Activated CD8-positive, alpha-beta T cell treated with anti-CD3 and anti-CD28 coated beads, Interleukin-2, amount 10 ng/mL, durations not matched to agents 7 days and 5 days (primary cell): ENCODE data around the gene NEUROG1. TPM values are rescaled to one million over a fixed set of nuclear protein-coding genes. Genes with fewer than 3 reads are reported as not detected.

Experiments used
- ATAC-seq: fragments of 150-1000 bp; cut with Tn5 transposase; one replicate; pipeline ENCODE4 v1.10.0; 2021; ENCODE audit warnings: moderate library complexity
- CTCF ChIA-PET: fragments of 350-600 bp; sonication (Branson Sonifier 250); formaldehyde crosslinking; loops from one replicate; lab custom pipeline; 2021; ENCODE audit warnings: antibody characterized with exemption; lab: Charles Lee
- POLR2A ChIA-PET: fragments of 350-600 bp; sonication (Branson Sonifier 250); formaldehyde crosslinking; loops from one replicate; lab custom pipeline; 2021; ENCODE audit warnings: antibody characterized with exemption; lab: Charles Lee
- DNase-seq: peaks from one replicate; pipeline ENCODE4 v3.0.0-alpha.2; 2020
- H3K27ac Mint-ChIP-seq: one replicate; pipeline ENCODE4 v1.8.0; 2021; ENCODE audit warnings: mild to moderate bottlenecking, mixed read lengths
- H3K27me3 Mint-ChIP-seq: one replicate; pipeline ENCODE4 v1.8.0; 2021; ENCODE audit warnings: low read depth, mixed read lengths
- H3K36me3 Mint-ChIP-seq: one replicate; pipeline ENCODE4 v1.8.0; 2021; ENCODE audit warnings: low read depth, mixed read lengths
- H3K4me1 Mint-ChIP-seq: one replicate; pipeline ENCODE4 v1.8.0; 2021; ENCODE audit warnings: low read depth, mixed read lengths
- H3K4me3 Mint-ChIP-seq: one replicate; pipeline ENCODE4 v1.8.0; 2021; ENCODE audit warnings: mild to moderate bottlenecking, mixed read lengths
- H3K9me3 Mint-ChIP-seq: one replicate; pipeline ENCODE4 v1.8.0; 2022; ENCODE audit warnings: mixed read lengths; ENCODE audit not compliant: insufficient read depth
- total RNA-seq, 2 experiments: library from RNA; stranded (reverse); gene quantifications; one replicate each; pipeline ENCODE4 v1.2.3, GENCODE V29; 2021

Gene NEUROG1, protein sequence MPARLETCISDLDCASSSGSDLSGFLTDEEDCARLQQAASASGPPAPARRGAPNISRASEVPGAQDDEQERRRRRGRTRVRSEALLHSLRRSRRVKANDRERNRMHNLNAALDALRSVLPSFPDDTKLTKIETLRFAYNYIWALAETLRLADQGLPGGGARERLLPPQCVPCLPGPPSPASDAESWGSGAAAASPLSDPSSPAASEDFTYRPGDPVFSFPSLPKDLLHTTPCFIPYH
- not detected for total RNA-seq

- ChIA-PET CTCF (no interaction called here), POLR2A (no interaction called here)
- H3K27ac Mint-ChIP-seq, result no peak within 1 kb of the TSS
- H3K4me3 Mint-ChIP-seq, result no peak within 1 kb of the TSS
- peaks cover 84% of the 10 kb centered on the region for H3K27me3 Mint-ChIP-seq
- DNase-seq (no peak), ATAC-seq (no peak)
- peaks cover 8% of the 10 kb centered on the region for H3K4me1 Mint-ChIP-seq
- H3K9me3 Mint-ChIP-seq, result no peaks in the 10 kb centered on the region
- H3K36me3 Mint-ChIP-seq, result no peaks in the 10 kb centered on the region
These were observed at the start of gene NEUROG1 for GRCh38 chr5:135535820-135536801. Gene NEUROG1 (minus strand): TSS chr5:135535964. CDS start chr5:135535690, 274 bp downstream.

GRCh38 chr5:135584918-135585317 is 49.2 kb upstream of the NEUROG1 start:
- H3K36me3 Mint-ChIP-seq, result no peaks in the 10 kb centered on the region
- H3K9me3 Mint-ChIP-seq, result no peaks in the 10 kb centered on the region
- no peak overlapping the region for H3K27ac Mint-ChIP-seq
- POLR2A ChIA-PET, result no interaction called here
- no peak for ATAC-seq
- no peak for DNase-seq
- CTCF ChIA-PET, result interaction anchor here (2.8 kb wide), 1 partner anchor 20 kb away, joined by 9 read pairs; no protein-coding TSS in a partner anchor
- H3K27me3 Mint-ChIP-seq, result peaks cover 13% of the 10 kb centered on the region
- no peaks in the 10 kb centered on the region for H3K4me1 Mint-ChIP-seq
- H3K4me3 Mint-ChIP-seq, result no peak overlapping the region

- H3K36me3 Mint-ChIP-seq, result no peaks in the 10 kb centered on the region
- no peak overlapping the region for H3K27ac Mint-ChIP-seq
- peaks cover 19% of the 10 kb centered on the region for H3K27me3 Mint-ChIP-seq
- ChIA-PET POLR2A (no interaction called here), CTCF (interaction anchor here (2.8 kb wide), 1 partner anchor 19 kb away, joined by 9 read pairs; no protein-coding TSS in a partner anchor)
- no peaks in the 10 kb centered on the region for H3K4me1 Mint-ChIP-seq
- no peak overlapping the region for H3K4me3 Mint-ChIP-seq
- no peak for ATAC-seq
- H3K9me3 Mint-ChIP-seq, result no peaks in the 10 kb centered on the region
- DNase-seq, result no peak
These were observed 48.5 kb upstream of the NEUROG1 start for GRCh38 chr5:135584276-135584675.

- H3K27ac Mint-ChIP-seq, result no peak overlapping the region
- ChIA-PET CTCF (interaction anchor here (1.1 kb wide), 1 partner anchor 125 kb away, joined by 3 read pairs; no protein-coding TSS in a partner anchor), POLR2A (no interaction called here)
- H3K4me1 Mint-ChIP-seq, result no peaks in the 10 kb centered on the region
- H3K36me3 Mint-ChIP-seq, result no peaks in the 10 kb centered on the region
- H3K9me3 Mint-ChIP-seq, result no peaks in the 10 kb centered on the region
- H3K27me3 Mint-ChIP-seq, result peaks cover 37% of the 10 kb centered on the region
- H3K4me3 Mint-ChIP-seq, result no peak overlapping the region
- no peak for DNase-seq
- ATAC-seq, result no peak
These were observed 46.5 kb upstream of the NEUROG1 start for GRCh38 chr5:135582099-135582781.

GRCh38 chr5:135578685-135579341 is 43.0 kb upstream of the NEUROG1 start, which contains the start of gene CXCL14:
Gene CXCL14 (minus strand): TSS chr5:135578991. CDS start chr5:135578778, 213 bp downstream.
- H3K36me3 Mint-ChIP-seq, result no peaks in the 10 kb centered on the region
- ChIA-PET POLR2A (no interaction called here), CTCF (interaction anchor here (1.6 to 3.5 kb wide), 2 partner anchors 13 to 18 kb away, joined by 7 to 17 read pairs; no protein-coding TSS in a partner anchor)
- H3K9me3 Mint-ChIP-seq, result no peaks in the 10 kb centered on the region
- H3K27ac Mint-ChIP-seq, result no peak within 1 kb of the TSS
- no peak for DNase-seq
- no peaks in the 10 kb centered on the region for H3K4me1 Mint-ChIP-seq
- peaks cover 45% of the 10 kb centered on the region for H3K27me3 Mint-ChIP-seq
- H3K4me3 Mint-ChIP-seq, result no peak within 1 kb of the TSS
- peak; percentile 39 for ATAC-seq

DNA sequence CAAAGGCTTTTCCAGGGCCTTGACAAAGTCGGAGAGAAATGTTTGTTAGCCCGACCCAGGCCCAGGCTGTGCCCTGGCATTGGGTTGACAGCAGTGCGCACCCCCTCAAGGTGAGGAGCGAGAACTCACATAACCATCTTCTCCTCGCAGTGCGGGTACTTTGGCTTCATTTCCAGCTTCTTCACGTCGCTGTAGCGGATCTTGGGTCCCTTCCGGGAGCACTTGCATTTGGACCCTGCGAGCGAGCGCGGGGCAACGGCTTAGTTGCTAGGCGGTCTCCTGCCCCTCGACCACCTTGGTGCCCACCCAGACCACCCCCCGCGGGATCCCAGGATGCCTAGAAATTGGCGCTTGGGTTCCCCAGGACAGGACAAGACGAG is 42.5 kb upstream of the NEUROG1 start:
- ChIA-PET POLR2A (no interaction called here), CTCF (interaction anchor here (1.6 to 3.5 kb wide), 2 partner anchors 12 to 18 kb away, joined by 7 to 17 read pairs; no protein-coding TSS in a partner anchor)
- Mint-ChIP-seq H3K27ac (no peak overlapping the region), H3K4me3 (no peak overlapping the region), H3K27me3 (peaks cover 45% of the 10 kb centered on the region), H3K4me1 (no peaks in the 10 kb centered on the region), H3K36me3 (no peaks in the 10 kb centered on the region), H3K9me3 (no peaks in the 10 kb centered on the region)
- DNase-seq (no peak), ATAC-seq (no peak)

DNA sequence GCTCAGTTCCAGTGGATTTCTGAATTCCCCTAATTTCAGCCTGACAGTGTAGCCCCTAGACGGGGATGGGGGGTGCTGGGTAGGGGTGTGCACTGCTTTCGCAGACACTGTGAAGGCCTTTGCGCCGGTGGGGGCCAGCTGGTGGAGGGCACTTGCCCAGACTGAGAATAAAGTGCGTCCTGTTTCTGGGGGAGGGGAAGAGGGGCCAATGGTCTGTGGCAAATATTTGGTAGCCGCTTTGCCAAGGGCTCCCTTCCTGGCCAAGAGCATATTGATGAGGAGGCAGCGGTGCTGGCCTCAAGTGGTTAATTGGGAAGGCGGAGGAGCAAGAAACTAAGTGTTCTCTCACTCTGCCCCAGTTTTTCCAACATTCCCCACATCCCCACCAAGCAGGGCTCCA is 41.7 kb upstream of the NEUROG1 start:
- Mint-ChIP-seq H3K27ac (no peak overlapping the region), H3K9me3 (no peaks in the 10 kb centered on the region), H3K4me1 (no peaks in the 10 kb centered on the region), H3K36me3 (no peaks in the 10 kb centered on the region), H3K27me3 (peaks cover 44% of the 10 kb centered on the region), H3K4me3 (no peak overlapping the region)
- ChIA-PET CTCF (interaction anchor here (0.9 to 1.9 kb wide), 4 partner anchors 12 to 120 kb away, joined by 3 to 8 read pairs (median 3); no protein-coding TSS in a partner anchor), POLR2A (no interaction called here)
- DNase-seq (no peak), ATAC-seq (no peak)

GRCh38 chr5:135576075-135576599 is 40.4 kb upstream of the NEUROG1 start:
- POLR2A ChIA-PET, result no interaction called here
- ATAC-seq, result no peak
- H3K4me1 Mint-ChIP-seq, result no peaks in the 10 kb centered on the region
- H3K4me3 Mint-ChIP-seq, result no peak overlapping the region
- H3K9me3 Mint-ChIP-seq, result no peaks in the 10 kb centered on the region
- H3K27me3 Mint-ChIP-seq, result peaks cover 44% of the 10 kb centered on the region
- CTCF ChIA-PET, result interaction anchor here (1.0 to 1.9 kb wide), 4 partner anchors 10 to 111 kb away, joined by 3 to 8 read pairs (median 3); no protein-coding TSS in a partner anchor
- H3K36me3 Mint-ChIP-seq, result no peaks in the 10 kb centered on the region
- no peak overlapping the region for H3K27ac Mint-ChIP-seq
- no peak for DNase-seq

- DNase-seq, result no peak
- POLR2A ChIA-PET, result no interaction called here
- Mint-ChIP-seq H3K9me3 (no peaks in the 10 kb centered on the region), H3K4me1 (no peaks in the 10 kb centered on the region), H3K4me3 (no peak overlapping the region), H3K27ac (no peak overlapping the region), H3K27me3 (peaks cover 37% of the 10 kb centered on the region), H3K36me3 (no peaks in the 10 kb centered on the region)
- CTCF ChIA-PET, result interaction anchor here (1.2 to 1.6 kb wide), 2 partner anchors 8 to 112 kb away, joined by 3 to 4 read pairs; no protein-coding TSS in a partner anchor
- ATAC-seq, result no peak
These were observed 38.7 kb upstream of the NEUROG1 start for GRCh38 chr5:135574493-135574892.

DNA sequence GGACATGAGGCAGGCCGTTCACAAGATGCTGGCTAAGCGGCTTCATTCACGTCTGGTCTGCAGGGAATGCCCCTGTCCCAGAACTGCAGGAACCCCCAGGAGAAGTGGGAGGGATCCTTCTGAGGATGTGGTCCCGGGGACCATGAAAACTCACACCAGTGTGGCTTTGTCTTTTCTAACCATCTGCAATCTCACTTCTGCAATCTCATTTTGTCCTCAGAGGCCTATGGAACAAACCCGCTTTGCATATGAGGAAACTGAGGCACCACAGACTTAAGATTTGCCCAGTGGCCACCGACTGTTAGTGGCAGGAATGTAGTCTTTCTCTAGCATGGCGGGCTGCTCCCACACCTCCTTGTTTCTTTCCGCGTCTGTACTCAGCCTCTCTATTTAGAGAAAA is 36.1 kb upstream of the NEUROG1 start:
- H3K9me3 Mint-ChIP-seq, result no peaks in the 10 kb centered on the region
- ATAC-seq (no peak), DNase-seq (no peak)
- no peak overlapping the region for H3K27ac Mint-ChIP-seq
- H3K4me3 Mint-ChIP-seq, result no peak overlapping the region
- no peaks in the 10 kb centered on the region for H3K36me3 Mint-ChIP-seq
- POLR2A ChIA-PET, result no interaction called here
- peaks cover 17% of the 10 kb centered on the region for H3K27me3 Mint-ChIP-seq
- H3K4me1 Mint-ChIP-seq, result peaks cover 3% of the 10 kb centered on the region
- CTCF ChIA-PET, result interaction anchor here (3.4 kb wide), 1 partner anchor 11 kb away, joined by 20 read pairs; no protein-coding TSS in a partner anchor
